ENCODE measurements around the gene LMBR1. TPM values are rescaled to one million over a fixed set of nuclear protein-coding genes. Genes with fewer than 3 reads are reported as not detected.

Gene LMBR1
- total and polyA plus RNA-seq, 2 donors (not counting 1 experiment from before 2014, with no cell fraction given), result 30.8 to 41.6 TPM

GRCh38 chr7:156655251-156655650 lies 237.7 kb downstream of the LMBR1 start:
- no peaks in the 10 kb centered on the region for H3K36me3 ChIP-seq (ENCODE audit: control insufficient read depth, insufficient read depth, low read length)
- H3K27ac ChIP-seq (ENCODE audit: insufficient read depth, low read length), result no peak overlapping the region
- no peak for DNase-seq (ENCODE audit: low read depth in 2 of 2)
- no peak for TF ChIP-seq EZH2 (IDR thresholded peaks at IDR 0.05; ENCODE audit: low read length, missing control alignments)
- no peak for TF ChIP-seq CTCF (conservative IDR thresholded peaks at IDR 0.05 in 1 of 2, IDR thresholded peaks at IDR 0.05 in 1 of 2; ENCODE audit: low read depth in 1 of 2, low read length in 2 of 2)
- no peaks in the 10 kb centered on the region for H3K4me1 ChIP-seq (ENCODE audit: control insufficient read depth, extremely low read depth, insufficient read depth, low read length)
- H2AFZ ChIP-seq (ENCODE audit: low read length), result no peak overlapping the region
- H3K4me3 ChIP-seq (replicated peaks in 1 of 4; ENCODE audit: control extremely low read depth in 1 of 4, insufficient read depth in 1 of 4, low read depth in 3 of 4, low read length in 4 of 4), result no peak overlapping the region
- no peaks in the 10 kb centered on the region for H4K20me1 ChIP-seq (ENCODE audit: control insufficient read depth, extremely low read depth, insufficient read depth, low read length)
- H3K9me3 ChIP-seq (ENCODE audit: control insufficient read depth, insufficient read depth, low read depth, low read length), result no peaks in the 10 kb centered on the region
- H3K27me3 ChIP-seq (ENCODE audit: control insufficient read depth, insufficient read depth, low read length), result no peaks in the 10 kb centered on the region
- H3K9ac ChIP-seq (ENCODE audit: insufficient read depth, low read length), result no peak overlapping the region
- no peaks in the 10 kb centered on the region for H3K79me2 ChIP-seq (ENCODE audit: control insufficient read depth, insufficient read depth, low read length)
- H3K4me2 ChIP-seq (ENCODE audit: extremely low read depth, insufficient read depth, low read length), result no peak overlapping the region

GRCh38 chr7:156654511-156655234 lies 238.3 kb downstream of the LMBR1 start:
- H3K27ac ChIP-seq (ENCODE audit: insufficient read depth, low read length), result no peak overlapping the region
- TF ChIP-seq CTCF (conservative IDR thresholded peaks at IDR 0.05 in 1 of 2, IDR thresholded peaks at IDR 0.05 in 1 of 2; ENCODE audit: low read depth in 1 of 2, low read length in 2 of 2) (no peak), EZH2 (IDR thresholded peaks at IDR 0.05; ENCODE audit: low read length, missing control alignments) (no peak)
- no peaks in the 10 kb centered on the region for H3K9me3 ChIP-seq (ENCODE audit: control insufficient read depth, insufficient read depth, low read depth, low read length)
- no peak overlapping the region for H3K4me2 ChIP-seq (ENCODE audit: extremely low read depth, insufficient read depth, low read length)
- H4K20me1 ChIP-seq (ENCODE audit: control insufficient read depth, extremely low read depth, insufficient read depth, low read length), result no peaks in the 10 kb centered on the region
- no peaks in the 10 kb centered on the region for H3K4me1 ChIP-seq (ENCODE audit: control insufficient read depth, extremely low read depth, insufficient read depth, low read length)
- no peak overlapping the region for H3K9ac ChIP-seq (ENCODE audit: insufficient read depth, low read length)
- no peaks in the 10 kb centered on the region for H3K36me3 ChIP-seq (ENCODE audit: control insufficient read depth, insufficient read depth, low read length)
- H3K27me3 ChIP-seq (ENCODE audit: control insufficient read depth, insufficient read depth, low read length), result no peaks in the 10 kb centered on the region
- H3K79me2 ChIP-seq (ENCODE audit: control insufficient read depth, insufficient read depth, low read length), result no peaks in the 10 kb centered on the region
- DNase-seq (ENCODE audit: low read depth in 2 of 2), result no peak
- no peak overlapping the region for H2AFZ ChIP-seq (ENCODE audit: low read length)
- no peak overlapping the region for H3K4me3 ChIP-seq (replicated peaks in 1 of 4; ENCODE audit: control extremely low read depth in 1 of 4, insufficient read depth in 1 of 4, low read depth in 3 of 4, low read length in 4 of 4)

GRCh38 chr7:156652886-156653568 lies 240.0 kb downstream of the LMBR1 start:
- Histone ChIP-seq H3K27ac (ENCODE audit: insufficient read depth, low read length) (no peak overlapping the region), H3K4me2 (ENCODE audit: extremely low read depth, insufficient read depth, low read length) (no peak overlapping the region), H4K20me1 (ENCODE audit: control insufficient read depth, extremely low read depth, insufficient read depth, low read length) (no peaks in the 10 kb centered on the region), H3K9ac (ENCODE audit: insufficient read depth, low read length) (no peak overlapping the region), H3K4me1 (ENCODE audit: control insufficient read depth, extremely low read depth, insufficient read depth, low read length) (no peaks in the 10 kb centered on the region), H3K4me3 (replicated peaks in 1 of 4; ENCODE audit: control extremely low read depth in 1 of 4, insufficient read depth in 1 of 4, low read depth in 3 of 4, low read length in 4 of 4) (no peak overlapping the region), H3K9me3 (ENCODE audit: control insufficient read depth, insufficient read depth, low read depth, low read length) (no peaks in the 10 kb centered on the region), H2AFZ (ENCODE audit: low read length) (no peak overlapping the region), H3K36me3 (ENCODE audit: control insufficient read depth, insufficient read depth, low read length) (no peaks in the 10 kb centered on the region), H3K79me2 (ENCODE audit: control insufficient read depth, insufficient read depth, low read length) (no peaks in the 10 kb centered on the region), H3K27me3 (ENCODE audit: control insufficient read depth, insufficient read depth, low read length) (no peaks in the 10 kb centered on the region)
- TF ChIP-seq EZH2 (IDR thresholded peaks at IDR 0.05; ENCODE audit: low read length, missing control alignments) (no peak), CTCF (conservative IDR thresholded peaks at IDR 0.05 in 1 of 2, IDR thresholded peaks at IDR 0.05 in 1 of 2; ENCODE audit: low read depth in 1 of 2, low read length in 2 of 2) (no peak)
- DNase-seq (ENCODE audit: low read depth in 2 of 2), result peak in 1 of 2 donors; percentile 30

Measured in fibroblast of lung (primary cell).